ENCODE measurements around the gene MROH8. TPM values are rescaled to one million over a fixed set of nuclear protein-coding genes. Genes with fewer than 3 reads are reported as not detected.

Gene MROH8
- polyA plus RNA-seq, 2 donors = 0.69 to 1.3 TPM

DNA sequence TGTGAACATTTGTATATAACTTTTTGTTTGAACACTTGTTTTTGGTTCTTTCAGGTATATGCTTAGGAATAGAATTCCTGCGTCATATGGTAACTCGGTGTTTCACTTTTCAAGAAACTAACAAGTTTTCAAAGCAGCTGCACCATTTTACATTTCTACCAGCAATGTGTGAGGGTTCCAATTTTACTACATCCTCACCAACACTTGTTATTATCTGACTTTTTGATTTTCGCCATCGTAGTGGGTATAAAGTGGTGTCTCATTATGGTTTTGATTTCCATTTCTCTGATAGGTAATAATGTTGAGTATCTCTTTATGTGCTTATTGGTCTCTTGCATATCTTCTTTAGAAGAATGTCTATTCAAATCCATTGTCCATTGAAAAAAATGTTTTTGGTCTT, 39.6 kb upstream of the MROH8 start:
- no peaks in the 10 kb centered on the region for H3K27me3 ChIP-seq (ENCODE audit: control insufficient read depth in 1 of 2, insufficient read depth in 2 of 2, low read length in 2 of 2)
- no peaks in the 10 kb centered on the region for H3K4me1 ChIP-seq (ENCODE audit: control insufficient read depth in 2 of 2, insufficient read depth in 2 of 2, low read length in 1 of 2)
- WGBS, 2 donors = 76 to 86% methylated on average over 4 of the region's 4 CpGs
- no peak overlapping the region for H3K27ac ChIP-seq (ENCODE audit: low read depth in 2 of 2, low read length in 1 of 2)
- no peaks in the 10 kb centered on the region for H3K9me3 ChIP-seq (ENCODE audit: control insufficient read depth in 2 of 2, insufficient read depth in 1 of 2, low read depth in 1 of 2, low read length in 1 of 2)
- H3K36me3 ChIP-seq (ENCODE audit: control insufficient read depth in 2 of 2, insufficient read depth in 2 of 2, low read length in 1 of 2) = peaks cover 9% of the 10 kb centered on the region in 2 donors
- H3K4me3 ChIP-seq (ENCODE audit: low read depth in 1 of 2, low read length in 2 of 2) = no peak overlapping the region

DNA sequence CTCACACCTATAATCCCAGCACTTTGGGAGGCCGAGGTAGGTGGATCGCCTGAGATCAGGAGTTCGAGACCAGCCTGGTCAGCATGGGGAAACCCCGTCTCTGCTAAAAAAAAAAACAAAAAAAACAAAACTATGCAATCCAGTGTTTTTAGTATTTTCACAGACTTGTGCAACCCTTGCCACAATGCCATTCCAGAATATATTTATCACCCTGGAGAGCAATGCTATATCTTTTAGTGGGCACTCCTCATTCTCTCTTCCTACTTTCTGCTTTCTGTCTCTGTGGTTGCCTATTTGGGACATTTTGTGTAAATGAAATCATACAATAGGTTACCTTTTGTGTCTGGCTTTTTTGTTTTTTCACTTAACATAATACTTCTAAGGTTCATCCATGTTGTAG, 39.1 kb upstream of the MROH8 start:
- Histone ChIP-seq H3K27ac (ENCODE audit: low read depth in 2 of 2, low read length in 1 of 2) (no peak overlapping the region), H3K4me3 (ENCODE audit: low read depth in 1 of 2, low read length in 2 of 2) (no peak overlapping the region), H3K9me3 (ENCODE audit: control insufficient read depth in 2 of 2, insufficient read depth in 1 of 2, low read depth in 1 of 2, low read length in 1 of 2) (no peaks in the 10 kb centered on the region), H3K36me3 (ENCODE audit: control insufficient read depth in 2 of 2, insufficient read depth in 2 of 2, low read length in 1 of 2) (peaks cover 5% of the 10 kb centered on the region in 2 donors), H3K4me1 (ENCODE audit: control insufficient read depth in 2 of 2, insufficient read depth in 2 of 2, low read length in 1 of 2) (no peaks in the 10 kb centered on the region), H3K27me3 (ENCODE audit: control insufficient read depth in 1 of 2, insufficient read depth in 2 of 2, low read length in 2 of 2) (no peaks in the 10 kb centered on the region)
- WGBS, 2 donors = 97 to 100% methylated on average over 4 of the region's 4 CpGs

DNA sequence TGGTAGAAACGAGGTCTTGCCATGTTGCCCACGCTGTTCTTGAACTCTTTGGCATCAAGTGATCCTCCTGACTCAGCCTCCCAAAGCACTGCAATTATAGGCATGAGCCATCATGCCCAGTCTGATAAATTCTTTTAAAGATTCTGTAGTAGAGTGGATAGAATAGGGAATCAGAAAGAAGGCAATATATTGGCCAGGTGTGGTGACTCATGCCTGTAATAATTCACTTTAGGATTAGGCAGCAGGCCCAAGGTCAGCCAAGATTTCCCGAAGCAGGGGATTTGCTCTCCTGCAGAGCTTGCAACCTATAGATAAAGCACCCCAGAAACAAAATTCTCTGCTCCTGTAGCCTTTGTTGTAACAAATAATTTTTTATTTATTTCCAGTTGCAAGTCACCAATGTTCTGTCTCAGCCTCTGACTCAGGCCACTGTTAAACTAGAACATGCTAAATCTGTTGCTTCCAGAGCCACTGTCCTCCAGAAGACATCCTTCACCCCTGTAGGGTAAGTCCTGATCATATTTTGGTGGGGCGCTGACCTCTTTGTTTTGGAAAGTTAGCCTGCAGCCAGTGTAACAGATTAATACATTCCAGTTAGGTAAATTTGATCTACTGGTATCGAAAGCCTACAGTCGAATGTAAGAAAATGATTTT, 30.4 kb upstream of the MROH8 start:
- Histone ChIP-seq H3K4me3 (ENCODE audit: low read depth in 1 of 2, low read length in 2 of 2) (no peak overlapping the region), H3K4me1 (ENCODE audit: control insufficient read depth in 2 of 2, insufficient read depth in 2 of 2, low read length in 1 of 2) (no peaks in the 10 kb centered on the region), H3K36me3 (ENCODE audit: control insufficient read depth in 2 of 2, insufficient read depth in 2 of 2, low read length in 1 of 2) (peaks cover 13 to 17% of the 10 kb centered on the region in 2 donors), H3K27me3 (ENCODE audit: control insufficient read depth in 1 of 2, insufficient read depth in 2 of 2, low read length in 2 of 2) (no peaks in the 10 kb centered on the region), H3K9me3 (ENCODE audit: control insufficient read depth in 2 of 2, insufficient read depth in 1 of 2, low read depth in 1 of 2, low read length in 1 of 2) (no peaks in the 10 kb centered on the region), H3K27ac (ENCODE audit: low read depth in 2 of 2, low read length in 1 of 2) (peak overlapping the region in 1 of 2 donors; percentile 18)
- WGBS, 2 donors = 56 to 62% methylated on average over 6 of the region's 6 CpGs

DNA sequence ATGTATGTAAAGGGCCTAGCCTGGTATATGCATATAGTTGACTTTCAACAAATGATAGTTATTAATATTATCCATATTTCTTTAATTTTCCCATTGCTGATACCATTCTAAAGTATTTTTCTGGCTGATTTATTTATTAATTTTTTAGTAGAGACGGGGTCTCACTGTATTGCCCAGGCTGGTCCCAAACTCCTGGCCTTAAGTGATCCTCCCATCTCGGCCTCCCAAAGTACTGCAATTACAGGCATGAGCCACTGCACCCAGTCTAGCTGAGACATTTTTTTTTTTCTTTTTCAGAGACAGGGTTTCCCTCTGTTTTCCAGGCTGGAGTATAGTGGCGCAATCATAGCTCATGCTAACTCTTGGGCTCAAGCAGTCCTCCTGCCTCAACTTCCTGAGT, 29.8 kb upstream of the MROH8 start:
- Histone ChIP-seq H3K4me3 (ENCODE audit: low read depth in 1 of 2, low read length in 2 of 2) (no peak overlapping the region), H3K36me3 (ENCODE audit: control insufficient read depth in 2 of 2, insufficient read depth in 2 of 2, low read length in 1 of 2) (peaks cover 10 to 22% of the 10 kb centered on the region in 2 donors), H3K4me1 (ENCODE audit: control insufficient read depth in 2 of 2, insufficient read depth in 2 of 2, low read length in 1 of 2) (no peaks in the 10 kb centered on the region), H3K27me3 (ENCODE audit: control insufficient read depth in 1 of 2, insufficient read depth in 2 of 2, low read length in 2 of 2) (no peaks in the 10 kb centered on the region), H3K9me3 (ENCODE audit: control insufficient read depth in 2 of 2, insufficient read depth in 1 of 2, low read depth in 1 of 2, low read length in 1 of 2) (no peaks in the 10 kb centered on the region), H3K27ac (ENCODE audit: low read depth in 2 of 2, low read length in 1 of 2) (no peak overlapping the region)
- 97 to 99% methylated on average over 3 of the region's 3 CpGs for WGBS, 2 donors

DNA sequence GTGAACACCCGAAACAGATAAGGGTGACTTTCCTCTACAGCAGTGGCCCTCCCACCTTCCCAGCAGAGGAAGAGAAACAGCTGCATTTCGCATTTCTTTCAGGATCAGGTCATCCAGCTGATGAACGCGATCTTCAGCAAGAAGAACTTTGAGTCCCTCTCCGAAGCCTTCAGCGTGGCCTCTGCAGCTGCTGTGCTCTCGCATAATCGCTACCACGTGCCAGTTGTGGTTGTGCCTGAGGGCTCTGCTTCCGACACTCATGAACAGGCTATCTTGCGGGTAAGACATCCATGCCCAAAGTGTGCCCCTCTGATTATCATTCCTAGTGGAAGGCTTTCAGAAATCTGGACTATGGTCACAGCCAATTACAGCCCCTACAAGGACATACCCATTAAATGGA, 27.8 kb upstream of the MROH8 start:
- no peak overlapping the region for H3K27ac ChIP-seq (ENCODE audit: low read depth in 2 of 2, low read length in 1 of 2)
- no peaks in the 10 kb centered on the region for H3K4me1 ChIP-seq (ENCODE audit: control insufficient read depth in 2 of 2, insufficient read depth in 2 of 2, low read length in 1 of 2)
- no peaks in the 10 kb centered on the region for H3K27me3 ChIP-seq (ENCODE audit: control insufficient read depth in 1 of 2, insufficient read depth in 2 of 2, low read length in 2 of 2)
- H3K36me3 ChIP-seq (ENCODE audit: control insufficient read depth in 2 of 2, insufficient read depth in 2 of 2, low read length in 1 of 2) = peaks cover 8 to 24% of the 10 kb centered on the region in 2 donors
- 94 to 95% methylated on average over 11 of the region's 11 CpGs for WGBS, 2 donors
- no peak overlapping the region for H3K4me3 ChIP-seq (ENCODE audit: low read depth in 1 of 2, low read length in 2 of 2)
- no peaks in the 10 kb centered on the region for H3K9me3 ChIP-seq (ENCODE audit: control insufficient read depth in 2 of 2, insufficient read depth in 1 of 2, low read depth in 1 of 2, low read length in 1 of 2)

DNA sequence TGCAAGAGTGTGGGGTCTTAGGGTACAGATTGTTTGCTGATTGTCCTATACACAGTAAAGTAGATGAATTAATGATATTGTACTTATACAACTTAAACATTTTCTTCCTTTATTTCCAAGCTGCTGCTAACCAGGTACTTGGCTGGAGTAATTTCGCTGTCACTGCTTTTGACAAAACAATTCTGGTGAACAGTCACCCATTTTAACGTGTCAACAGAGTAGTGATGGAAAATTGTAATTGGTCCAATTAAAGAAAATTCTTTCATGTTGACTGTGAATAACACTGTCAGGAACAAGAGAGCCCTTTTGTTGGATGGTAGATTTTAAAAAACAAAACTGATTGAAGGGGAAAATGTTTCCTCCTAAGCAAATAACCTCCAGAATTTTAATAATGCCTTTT, 26.4 kb upstream of the MROH8 start:
- Histone ChIP-seq H3K4me3 (ENCODE audit: low read depth in 1 of 2, low read length in 2 of 2) (no peak overlapping the region), H3K27me3 (ENCODE audit: control insufficient read depth in 1 of 2, insufficient read depth in 2 of 2, low read length in 2 of 2) (no peaks in the 10 kb centered on the region), H3K4me1 (ENCODE audit: control insufficient read depth in 2 of 2, insufficient read depth in 2 of 2, low read length in 1 of 2) (no peaks in the 10 kb centered on the region), H3K27ac (ENCODE audit: low read depth in 2 of 2, low read length in 1 of 2) (no peak overlapping the region), H3K9me3 (ENCODE audit: control insufficient read depth in 2 of 2, insufficient read depth in 1 of 2, low read depth in 1 of 2, low read length in 1 of 2) (no peaks in the 10 kb centered on the region), H3K36me3 (ENCODE audit: control insufficient read depth in 2 of 2, insufficient read depth in 2 of 2, low read length in 1 of 2) (peaks cover 5 to 23% of the 10 kb centered on the region in 2 donors)
- 59 to 61% methylated on average over 2 of the region's 2 CpGs for WGBS, 2 donors

DNA sequence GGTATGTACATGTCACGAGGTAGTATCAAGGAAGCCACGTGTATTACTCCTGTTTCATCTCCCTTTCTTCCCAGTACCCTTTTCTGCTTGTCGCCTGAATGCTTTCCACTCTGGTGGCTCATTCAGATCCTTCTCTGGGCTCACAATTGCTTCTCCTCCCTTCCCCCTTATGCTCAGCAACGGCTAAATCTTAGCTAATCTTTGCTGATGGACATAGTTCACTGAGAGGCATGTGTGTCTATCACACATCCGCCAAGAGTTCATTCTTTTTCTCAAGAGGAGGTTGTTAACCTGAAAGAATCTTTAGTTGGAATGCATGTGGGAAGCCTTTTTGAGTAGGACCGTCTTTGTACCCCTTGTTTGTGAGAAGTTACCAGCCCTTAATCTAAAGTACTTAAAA, 25.8 kb upstream of the MROH8 start:
- H3K27me3 ChIP-seq (ENCODE audit: control insufficient read depth in 1 of 2, insufficient read depth in 2 of 2, low read length in 2 of 2) = no peaks in the 10 kb centered on the region
- no peaks in the 10 kb centered on the region for H3K4me1 ChIP-seq (ENCODE audit: control insufficient read depth in 2 of 2, insufficient read depth in 2 of 2, low read length in 1 of 2)
- peaks cover 10 to 26% of the 10 kb centered on the region in 2 donors for H3K36me3 ChIP-seq (ENCODE audit: control insufficient read depth in 2 of 2, insufficient read depth in 2 of 2, low read length in 1 of 2)
- no peak overlapping the region for H3K4me3 ChIP-seq (ENCODE audit: low read depth in 1 of 2, low read length in 2 of 2)
- H3K9me3 ChIP-seq (ENCODE audit: control insufficient read depth in 2 of 2, insufficient read depth in 1 of 2, low read depth in 1 of 2, low read length in 1 of 2) = no peaks in the 10 kb centered on the region
- WGBS, 2 donors = 79 to 81% methylated on average over 6 of the region's 6 CpGs
- no peak overlapping the region for H3K27ac ChIP-seq (ENCODE audit: low read depth in 2 of 2, low read length in 1 of 2)

DNA sequence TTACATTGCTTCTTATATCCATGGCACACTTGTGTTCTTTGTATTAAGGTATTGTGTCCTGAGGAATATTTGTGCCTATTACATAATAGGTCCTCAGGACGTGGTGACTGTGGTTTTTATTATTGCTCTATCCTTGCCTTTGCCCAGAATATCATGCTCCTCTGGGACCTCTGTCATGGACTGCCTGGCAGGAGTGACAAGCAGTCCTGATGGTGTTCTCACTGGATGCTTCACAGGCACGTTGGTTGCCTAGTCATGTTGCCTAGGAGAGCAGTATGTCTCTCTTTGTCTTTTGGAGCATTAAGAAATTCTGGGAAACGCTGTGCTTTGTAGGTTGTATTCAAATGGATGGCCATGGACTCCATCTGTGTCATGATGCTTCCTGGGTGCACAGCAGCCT, 24.7 kb upstream of the MROH8 start:
- peaks cover 14 to 31% of the 10 kb centered on the region in 2 donors for H3K36me3 ChIP-seq (ENCODE audit: control insufficient read depth in 2 of 2, insufficient read depth in 2 of 2, low read length in 1 of 2)
- H3K9me3 ChIP-seq (ENCODE audit: control insufficient read depth in 2 of 2, insufficient read depth in 1 of 2, low read depth in 1 of 2, low read length in 1 of 2) = no peaks in the 10 kb centered on the region
- no peak overlapping the region for H3K4me3 ChIP-seq (ENCODE audit: low read depth in 1 of 2, low read length in 2 of 2)
- H3K27ac ChIP-seq (ENCODE audit: low read depth in 2 of 2, low read length in 1 of 2) = no peak overlapping the region
- 74 to 81% methylated on average over 3 of the region's 3 CpGs for WGBS, 2 donors
- peaks cover 0 to 4% of the 10 kb centered on the region in 2 donors for H3K4me1 ChIP-seq (ENCODE audit: control insufficient read depth in 2 of 2, insufficient read depth in 2 of 2, low read length in 1 of 2)
- no peaks in the 10 kb centered on the region for H3K27me3 ChIP-seq (ENCODE audit: control insufficient read depth in 1 of 2, insufficient read depth in 2 of 2, low read length in 2 of 2)

DNA sequence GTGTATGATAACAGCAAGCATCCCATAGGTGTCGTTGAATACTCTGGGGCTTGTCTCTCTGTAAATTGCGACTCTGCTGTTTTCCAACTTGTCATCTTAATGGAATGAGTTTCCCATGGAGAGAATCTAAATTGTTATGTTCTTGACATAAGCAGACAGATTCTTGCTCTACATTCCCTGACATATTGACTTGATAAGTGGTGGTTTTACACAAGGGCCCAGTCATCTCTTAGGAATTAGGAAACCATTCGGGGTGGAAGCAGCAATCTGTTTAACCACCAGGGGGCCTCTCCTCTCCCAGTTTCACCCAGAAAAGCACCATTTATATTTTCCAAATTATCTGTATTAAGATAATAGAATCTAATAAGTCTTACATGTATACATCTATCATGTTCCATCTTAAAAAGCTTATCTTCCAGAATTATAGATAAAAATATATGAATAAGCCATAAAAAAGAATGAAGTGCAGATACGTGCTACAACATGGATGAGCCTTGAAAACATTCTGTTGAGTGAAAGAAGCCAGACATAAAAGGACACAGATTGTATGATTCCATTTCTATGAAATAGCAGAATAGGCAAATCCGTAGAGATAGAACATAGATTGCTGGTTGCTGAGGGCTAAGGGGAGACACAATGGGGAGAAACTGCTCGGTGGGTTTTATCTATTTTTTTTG, 23.1 kb upstream of the MROH8 start:
- H3K9me3 ChIP-seq (ENCODE audit: control insufficient read depth in 2 of 2, insufficient read depth in 1 of 2, low read depth in 1 of 2, low read length in 1 of 2) = no peaks in the 10 kb centered on the region
- H3K36me3 ChIP-seq (ENCODE audit: control insufficient read depth in 2 of 2, insufficient read depth in 2 of 2, low read length in 1 of 2) = peaks cover 14 to 33% of the 10 kb centered on the region in 2 donors
- no peak overlapping the region for H3K4me3 ChIP-seq (ENCODE audit: low read depth in 1 of 2, low read length in 2 of 2)
- H3K4me1 ChIP-seq (ENCODE audit: control insufficient read depth in 2 of 2, insufficient read depth in 2 of 2, low read length in 1 of 2) = peaks cover 0 to 4% of the 10 kb centered on the region in 2 donors
- WGBS, 2 donors = 64% methylated on average over 6 of the region's 6 CpGs
- H3K27ac ChIP-seq (ENCODE audit: low read depth in 2 of 2, low read length in 1 of 2) = no peak overlapping the region
- H3K27me3 ChIP-seq (ENCODE audit: control insufficient read depth in 1 of 2, insufficient read depth in 2 of 2, low read length in 2 of 2) = no peaks in the 10 kb centered on the region

DNA sequence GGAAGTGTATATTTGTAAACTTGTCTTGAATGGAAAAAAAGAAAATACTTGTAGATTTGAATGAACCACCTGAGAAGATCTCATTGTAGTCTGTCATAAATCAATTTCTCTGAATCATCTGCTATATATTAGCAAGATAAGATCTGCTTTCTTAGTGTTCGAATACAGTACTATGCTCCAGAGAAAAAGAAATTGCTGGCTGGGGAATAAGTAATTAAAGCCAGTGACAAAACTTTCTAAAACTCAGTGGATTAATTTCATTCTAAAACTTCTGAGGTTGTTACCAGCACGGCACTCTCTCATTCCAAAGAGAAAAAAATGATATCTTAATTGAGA, 22.4 kb upstream of the MROH8 start:
- no peak overlapping the region for H3K27ac ChIP-seq (ENCODE audit: low read depth in 2 of 2, low read length in 1 of 2)
- H3K9me3 ChIP-seq (ENCODE audit: control insufficient read depth in 2 of 2, insufficient read depth in 1 of 2, low read depth in 1 of 2, low read length in 1 of 2) = no peaks in the 10 kb centered on the region
- H3K4me3 ChIP-seq (ENCODE audit: low read depth in 1 of 2, low read length in 2 of 2) = no peak overlapping the region
- no peaks in the 10 kb centered on the region for H3K27me3 ChIP-seq (ENCODE audit: control insufficient read depth in 1 of 2, insufficient read depth in 2 of 2, low read length in 2 of 2)
- WGBS, 2 donors = 64% methylated on average over 2 of the region's 2 CpGs
- H3K36me3 ChIP-seq (ENCODE audit: control insufficient read depth in 2 of 2, insufficient read depth in 2 of 2, low read length in 1 of 2) = peaks cover 9 to 29% of the 10 kb centered on the region in 2 donors
- H3K4me1 ChIP-seq (ENCODE audit: control insufficient read depth in 2 of 2, insufficient read depth in 2 of 2, low read length in 1 of 2) = peaks cover 0 to 4% of the 10 kb centered on the region in 2 donors

Data from esophagus (tissue), 2 donors.